Aorta (tissue), 5 donors: ENCODE data around the gene FAM47E. TPM values are rescaled to one million over a fixed set of nuclear protein-coding genes. Genes with fewer than 3 reads are reported as not detected.

Experiments used
- ATAC-seq: fragments of 200-7000 bp; cut with Tn5 transposase; one replicate; pipeline ENCODE4 v1.9.1; 2022; ENCODE audit warnings: moderate library complexity; ENCODE audit not compliant: low FRiP score
- DNase-seq, 2 donors: peaks; one replicate each; pipeline ENCODE4 v3.0.0-alpha.2; 2020
- H3K27ac ChIP-seq, 2 donors: one replicate each; pipeline ENCODE4 v1.5.1; 2013; ENCODE audit warnings: low read length in 2 of 2, mild to moderate bottlenecking in 2 of 2, moderate library complexity in 2 of 2, control low read depth in 1 of 2, inconsistent platforms in 1 of 2, low read depth in 1 of 2
- H3K27me3 ChIP-seq, 2 donors: one replicate each; pipeline ENCODE4 v1.6.1; 2013; ENCODE audit warnings: control low read depth in 1 of 2, low read length in 1 of 2, mild to moderate bottlenecking in 1 of 2, moderate library complexity in 1 of 2; ENCODE audit not compliant: insufficient read depth in 2 of 2, control insufficient read depth in 1 of 2
- H3K36me3 ChIP-seq, 2 donors: one replicate each; pipeline ENCODE4 v1.6.1; 2013; ENCODE audit warnings: control low read depth in 1 of 2, low read length in 1 of 2, mild to moderate bottlenecking in 1 of 2; ENCODE audit not compliant: insufficient read depth in 2 of 2, control insufficient read depth in 1 of 2
- H3K4me1 ChIP-seq, 2 donors: one replicate each; pipeline ENCODE4 v1.6.1; 2013; ENCODE audit warnings: low read length in 2 of 2, control low read depth in 1 of 2, mild to moderate bottlenecking in 1 of 2, moderate library complexity in 1 of 2; ENCODE audit not compliant: insufficient read depth in 2 of 2, control insufficient read depth in 1 of 2
- H3K4me3 ChIP-seq, 2 donors: one replicate each; pipeline ENCODE4 v1.5.1; 2013; ENCODE audit warnings: low read length in 2 of 2, control low read depth in 1 of 2, mild to moderate bottlenecking in 1 of 2
- H3K9me3 ChIP-seq: one replicate; pipeline ENCODE4 v1.6.1; 2013; ENCODE audit warnings: mild to moderate bottlenecking, low read length; ENCODE audit not compliant: control insufficient read depth
- WGBS, 2 donors: extraction: QIAGEN DNeasy Blood & Tissue Kit; methylation state at CpG; one replicate each; pipeline ENCODE4 v1.1.7; 2013; 5-methylcytosine and 5-hydroxymethylcytosine counted together
- intact Hi-C, 2 donors: fragments of 100-400 bp; cut with DNase I; formaldehyde crosslinking; loops; one replicate each; pipeline versions ENCODE4 v1.14.2 to v1.15.0; 2022
- polyA plus RNA-seq, 2 donors: library from polyadenylated mRNA; stranded (reverse); fragments of 200-250 nt; gene quantifications; one replicate each; pipeline ENCODE4 v1.2.3, GENCODE V29; 2013
- total RNA-seq, 2 donors: library from RNA; stranded (reverse); fragmentation: NEBNext Ultra II Directional; extraction: Animal tissue kit (Norgen Biotek cat#: 25700); gene quantifications; one replicate each; pipeline ENCODE4 v1.2.1, GENCODE V29; 2021
- donor health status: healthy with polysubstance abuse.
- donor health status: Bipolar disorder and iron deficiency.
- donor health status: DM: no; HTN: no; CAD: no.
- donor health status: DM: no; HTN: no; CAD: no.
- donor health status: DM: yes; HTN: yes; CAD: no.

Gene FAM47E
- total and polyA plus RNA-seq, 4 donors: 1.2 to 2.4 (median 1.8) TPM

GRCh38 chr4:76210452-76210851 is 41.1 kb upstream of the FAM47E start:
- ATAC-seq (no peak), DNase-seq (no peak)
- intact Hi-C loops: no loop called here
- 37 to 44% methylated on average over 4 of the region's 4 CpGs for WGBS, 2 donors
- no peaks in the 10 kb centered on the region for H3K36me3 ChIP-seq
- no peaks in the 10 kb centered on the region for H3K27me3 ChIP-seq
- H3K27ac ChIP-seq: no peak overlapping the region
- H3K4me1 ChIP-seq: peaks cover 7 to 14% of the 10 kb centered on the region in 2 donors
- H3K4me3 ChIP-seq: no peak overlapping the region
- H3K9me3 ChIP-seq: no peaks in the 10 kb centered on the region

- H3K27ac ChIP-seq: no peak overlapping the region
- no peaks in the 10 kb centered on the region for H3K9me3 ChIP-seq
- H3K36me3 ChIP-seq: no peaks in the 10 kb centered on the region
- intact Hi-C loops: loop anchor here in 1 of 2 donors (2.0 kb wide), 2 partner anchors 15 to 95 kb away; partner anchors contain the start of gene STBD1
- H3K27me3 ChIP-seq: no peaks in the 10 kb centered on the region
- DNase-seq: no peak
- peak overlapping the region; percentile 38 to 91 for H3K4me3 ChIP-seq
- 27 to 29% methylated on average over 6 of the region's 6 CpGs for WGBS, 2 donors
- H3K4me1 ChIP-seq: peaks cover 4 to 7% of the 10 kb centered on the region in 2 donors
- ATAC-seq: no peak
These were observed 39.5 kb upstream of the FAM47E start for GRCh38 chr4:76211769-76212708.

- H3K4me1 ChIP-seq: peaks cover 4 to 7% of the 10 kb centered on the region in 2 donors
- peak overlapping the region; percentile 38 to 91 for H3K4me3 ChIP-seq
- no peaks in the 10 kb centered on the region for H3K27me3 ChIP-seq
These were observed 38.6 kb upstream of the FAM47E start for GRCh38 chr4:76212851-76213414.

GRCh38 chr4:76213415-76214176 is 37.9 kb upstream of the FAM47E start, which contains the start of gene SCARB2:
TSS of gene SCARB2 (minus strand) at chr4:76213824. CDS start at chr4:76213543, 281 bp downstream.
- peak within 1 kb of the TSS; percentile 38 to 94 for H3K27ac ChIP-seq
- no peaks in the 10 kb centered on the region for H3K36me3 ChIP-seq
- intact Hi-C loops: loop anchor here (2.0 kb wide), 3 partner anchors 17 to 93 kb away; partner anchors contain the start of gene STBD1 (in 1 of the 2)
- peak; percentile 93 to 96 for DNase-seq
- H3K27me3 ChIP-seq: no peaks in the 10 kb centered on the region
- peak; percentile 96 for ATAC-seq
- H3K4me3 ChIP-seq: peak within 1 kb of the TSS; percentile 38 to 91
- WGBS, 2 donors: 0% methylated on average over 87 to 94 of the region's 94 CpGs
- no peaks in the 10 kb centered on the region for H3K9me3 ChIP-seq
- peaks cover 4 to 5% of the 10 kb centered on the region in 2 donors for H3K4me1 ChIP-seq

More at GRCh38 chr4:76212851-76213414, 38.6 kb upstream of the FAM47E start:
- WGBS, 2 donors: 0 to 2% methylated on average over 14 of the region's 14 CpGs
- H3K9me3 ChIP-seq: no peaks in the 10 kb centered on the region
- intact Hi-C loops: loop anchor here in 1 of 2 donors (2.0 kb wide), 2 partner anchors 16 to 94 kb away; partner anchors contain the start of gene STBD1
- H3K27ac ChIP-seq: peak overlapping the region in 1 of 2 donors; percentile 93
- DNase-seq (no peak), ATAC-seq (peak; percentile 57)
- no peaks in the 10 kb centered on the region for H3K36me3 ChIP-seq

- 13 to 18% methylated on average over 10 of the region's 10 CpGs for WGBS, 2 donors
- Histone ChIP-seq H3K27ac (peak overlapping the region; percentile 38 to 94), H3K4me3 (peak overlapping the region; percentile 4 to 38), H3K36me3 (no peaks in the 10 kb centered on the region), H3K27me3 (no peaks in the 10 kb centered on the region), H3K9me3 (no peaks in the 10 kb centered on the region), H3K4me1 (peaks cover 2 to 4% of the 10 kb centered on the region in 2 donors)
- no peak for ATAC-seq
- DNase-seq: no peak
- intact Hi-C loops: loop anchor here in 1 of 2 donors (2.0 kb wide), 1 partner anchor 23 kb away; no protein-coding TSS in a partner anchor
These were observed 37.3 kb upstream of the FAM47E start for GRCh38 chr4:76214177-76214675.

GRCh38 chr4:76215077-76215476 is 36.4 kb upstream of the FAM47E start:
- peaks cover 2 to 4% of the 10 kb centered on the region in 2 donors for H3K4me1 ChIP-seq
- H3K27ac ChIP-seq: peak overlapping the region in 1 of 2 donors; percentile 94
- intact Hi-C loops: loop anchor here in 1 of 2 donors (2.0 kb wide), 1 partner anchor 22 kb away; no protein-coding TSS in a partner anchor
- 95 to 96% methylated on average over 3 of the region's 3 CpGs for WGBS, 2 donors
- DNase-seq (no peak), ATAC-seq (no peak)
- H3K27me3 ChIP-seq: no peaks in the 10 kb centered on the region
- no peak overlapping the region for H3K4me3 ChIP-seq
- H3K9me3 ChIP-seq: no peaks in the 10 kb centered on the region
- H3K36me3 ChIP-seq: no peaks in the 10 kb centered on the region

- WGBS, 2 donors: 82 to 84% methylated on average over 2 of the region's 2 CpGs
- Histone ChIP-seq H3K36me3 (no peaks in the 10 kb centered on the region), H3K4me3 (no peak overlapping the region), H3K27me3 (no peaks in the 10 kb centered on the region), H3K4me1 (peaks cover under 1 to 2% of the 10 kb centered on the region in 2 donors), H3K27ac (no peak overlapping the region), H3K9me3 (no peaks in the 10 kb centered on the region)
- intact Hi-C loops: no loop called here
- no peak for ATAC-seq
- no peak for DNase-seq
These were observed 35.0 kb upstream of the FAM47E start for GRCh38 chr4:76216524-76216923.
